Effector memory CD4-positive, alpha-beta T cell (primary cell): Measurements from ENCODE around the gene ATP2A1.
A peak's percentile ranks its signal among the peaks of the same experiment; 100 is the strongest.

Source experiments
- DNase-seq, 3 donors: peaks; one replicate each; pipeline ENCODE4 v3.0.0-alpha.2; 2020
- H3K27ac ChIP-seq: 2 replicates; pipeline ENCODE4 v1.7.0; 2013; ENCODE audit warnings: mild to moderate bottlenecking, low read length, moderate library complexity; ENCODE audit not compliant: insufficient read depth, poor library complexity, severe bottlenecking
- H3K27me3 ChIP-seq: replicated peaks from 2 replicates; pipeline ENCODE4 v1.7.0; 2013; ENCODE audit warnings: mild to moderate bottlenecking, low read length; ENCODE audit not compliant: insufficient read depth, control insufficient read depth, poor library complexity, severe bottlenecking
- H3K36me3 ChIP-seq: 2 replicates; pipeline ENCODE4 v1.7.0; 2013; ENCODE audit warnings: mild to moderate bottlenecking, low read length, moderate library complexity; ENCODE audit not compliant: control insufficient read depth, insufficient read depth
- H3K4me1 ChIP-seq: 2 replicates; pipeline ENCODE4 v1.7.0; 2013; ENCODE audit warnings: low read length, mild to moderate bottlenecking; ENCODE audit not compliant: control insufficient read depth, insufficient read depth, poor library complexity, severe bottlenecking
- H3K4me3 ChIP-seq: 2 replicates; pipeline ENCODE4 v1.7.0; 2013; ENCODE audit warnings: low read length, low read depth, mild to moderate bottlenecking; ENCODE audit not compliant: insufficient read depth, poor library complexity, severe bottlenecking
- H3K9me3 ChIP-seq: 2 replicates; pipeline ENCODE4 v1.7.0; 2013; ENCODE audit warnings: mild to moderate bottlenecking, low read length, moderate library complexity; ENCODE audit not compliant: control insufficient read depth

The ATP2A1 gene

GRCh38 chr16:28839004-28839639 is 39.2 kb upstream of the ATP2A1 start:
- Histone ChIP-seq H3K4me1 (no peaks in the 10 kb centered on the region), H3K36me3 (peaks cover 65% of the 10 kb centered on the region), H3K27ac (no peak overlapping the region), H3K27me3 (no peaks in the 10 kb centered on the region), H3K9me3 (no peaks in the 10 kb centered on the region), H3K4me3 (no peak overlapping the region)
- no peak for DNase-seq

- Histone ChIP-seq H3K9me3 (no peaks in the 10 kb centered on the region), H3K4me3 (no peak overlapping the region), H3K27ac (no peak overlapping the region), H3K36me3 (peaks cover 60% of the 10 kb centered on the region), H3K4me1 (no peaks in the 10 kb centered on the region), H3K27me3 (no peaks in the 10 kb centered on the region)
- DNase-seq: no peak
Measured at GRCh38 chr16:28839899-28840298, 38.4 kb upstream of the ATP2A1 start.

GRCh38 chr16:28842696-28843095 is 35.6 kb upstream of the ATP2A1 start:
- H3K9me3 ChIP-seq: no peaks in the 10 kb centered on the region
- H3K36me3 ChIP-seq: peaks cover 33% of the 10 kb centered on the region
- no peak overlapping the region for H3K27ac ChIP-seq

GRCh38 chr16:28843766-28844165 is 34.5 kb upstream of the ATP2A1 start:
- H3K4me3 ChIP-seq: no peak overlapping the region

More at GRCh38 chr16:28842696-28843095, 35.6 kb upstream of the ATP2A1 start:
- no peak overlapping the region for H3K4me3 ChIP-seq
- H3K27me3 ChIP-seq: no peaks in the 10 kb centered on the region
- peaks cover 19% of the 10 kb centered on the region for H3K4me1 ChIP-seq
- no peak for DNase-seq

DNA sequence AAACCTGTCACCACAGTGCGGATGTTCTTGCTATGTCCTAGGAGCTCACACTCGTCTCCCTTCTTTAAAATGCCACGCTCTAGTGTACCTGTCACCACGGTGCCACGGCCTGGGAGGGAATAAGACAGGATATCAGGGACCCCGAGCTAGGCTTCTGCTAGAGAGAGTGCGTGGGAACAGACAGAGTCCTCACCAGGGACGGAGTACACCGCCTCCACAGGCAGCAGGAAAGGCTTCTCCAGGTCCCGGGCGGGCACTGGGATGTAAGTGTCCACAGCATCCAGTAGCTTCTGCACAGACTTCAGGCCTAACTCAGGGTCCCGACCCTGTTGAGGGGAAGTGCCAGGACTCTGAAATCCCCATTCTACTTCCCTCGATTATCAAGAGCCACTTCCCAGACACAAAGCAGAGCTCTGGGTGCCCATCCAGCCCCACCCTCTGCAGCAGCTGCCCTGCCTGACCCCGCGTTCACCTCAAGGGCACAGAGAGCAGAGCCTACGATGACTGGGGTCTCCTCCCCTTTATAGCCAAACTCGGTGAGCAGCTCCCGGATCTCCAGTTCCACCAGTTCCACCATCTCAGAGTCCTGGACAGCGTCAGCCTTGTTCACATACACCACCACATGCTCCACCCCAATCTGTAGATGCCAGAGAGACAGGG is 33.9 kb upstream of the ATP2A1 start:
- DNase-seq: no peak
- Histone ChIP-seq H3K36me3 (peaks cover 27% of the 10 kb centered on the region), H3K27me3 (no peaks in the 10 kb centered on the region), H3K27ac (no peak overlapping the region), H3K4me1 (peaks cover 19% of the 10 kb centered on the region), H3K4me3 (no peak overlapping the region), H3K9me3 (no peaks in the 10 kb centered on the region)

More at GRCh38 chr16:28843766-28844165, 34.5 kb upstream of the ATP2A1 start:
- Histone ChIP-seq H3K27ac (no peak overlapping the region), H3K4me1 (peaks cover 19% of the 10 kb centered on the region), H3K9me3 (no peaks in the 10 kb centered on the region), H3K27me3 (no peaks in the 10 kb centered on the region), H3K36me3 (peaks cover 27% of the 10 kb centered on the region)
- DNase-seq: no peak

DNA sequence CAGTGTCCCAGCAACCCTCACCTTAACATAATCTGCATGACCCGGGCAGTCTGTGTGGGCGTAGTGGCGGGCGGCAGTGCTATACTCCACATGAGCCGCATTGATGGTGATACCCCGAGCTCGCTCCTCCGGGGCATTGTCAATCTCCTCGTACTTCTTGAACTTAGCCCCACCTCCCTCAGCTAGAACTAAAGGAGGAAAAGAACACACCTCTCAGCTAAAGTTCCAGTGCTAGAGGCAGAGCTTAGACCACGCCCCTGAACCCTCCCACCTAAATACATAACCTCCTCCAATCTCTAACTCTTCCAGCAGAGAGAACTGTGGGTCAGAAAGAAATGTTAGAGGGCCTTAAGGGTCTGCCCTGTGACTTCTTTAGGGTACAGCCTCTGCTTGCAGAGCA is 33.0 kb upstream of the ATP2A1 start:
- peaks cover 19% of the 10 kb centered on the region for H3K4me1 ChIP-seq
- DNase-seq: no peak
- H3K4me3 ChIP-seq: peak overlapping the region; percentile 89
- no peaks in the 10 kb centered on the region for H3K27me3 ChIP-seq
- H3K9me3 ChIP-seq: no peaks in the 10 kb centered on the region
- H3K36me3 ChIP-seq: peaks cover 27% of the 10 kb centered on the region
- H3K27ac ChIP-seq: peak overlapping the region; percentile 87

- peak overlapping the region; percentile 87 for H3K27ac ChIP-seq
- H3K36me3 ChIP-seq: peaks cover 27% of the 10 kb centered on the region
- peak overlapping the region; percentile 89 for H3K4me3 ChIP-seq
- H3K27me3 ChIP-seq: no peaks in the 10 kb centered on the region
- H3K4me1 ChIP-seq: peaks cover 19% of the 10 kb centered on the region
- H3K9me3 ChIP-seq: no peaks in the 10 kb centered on the region
- no peak for DNase-seq
Measured at GRCh38 chr16:28845761-28846079, 32.6 kb upstream of the ATP2A1 start.

GRCh38 chr16:28846080-28846932 is 32.0 kb upstream of the ATP2A1 start, which contains the start of gene TUFM:
TUFM (minus strand) TSS chr16:28846348; CDS start chr16:28846269, 79 bp downstream.
- Histone ChIP-seq H3K27ac (peak within 1 kb of the TSS; percentile 87), H3K36me3 (peaks cover 27% of the 10 kb centered on the region), H3K27me3 (no peaks in the 10 kb centered on the region), H3K4me1 (peaks cover 19% of the 10 kb centered on the region), H3K9me3 (no peaks in the 10 kb centered on the region), H3K4me3 (peak within 1 kb of the TSS; percentile 89)
- DNase-seq: peak; percentile 96 to 98 (median 97)

GRCh38 chr16:28846933-28847273 is 31.4 kb upstream of the ATP2A1 start:
- DNase-seq: no peak

GRCh38 chr16:28858421-28858820 is 19.9 kb upstream of the ATP2A1 start:
- H3K36me3 ChIP-seq: no peaks in the 10 kb centered on the region
- H3K4me1 ChIP-seq: no peaks in the 10 kb centered on the region
- no peak for DNase-seq
- H3K9me3 ChIP-seq: no peaks in the 10 kb centered on the region
- no peak overlapping the region for H3K27ac ChIP-seq
- H3K27me3 ChIP-seq: no peaks in the 10 kb centered on the region
- no peak overlapping the region for H3K4me3 ChIP-seq

More at GRCh38 chr16:28846933-28847273, 31.4 kb upstream of the ATP2A1 start:
- H3K27me3 ChIP-seq: no peaks in the 10 kb centered on the region
- H3K9me3 ChIP-seq: no peaks in the 10 kb centered on the region
- peak overlapping the region; percentile 89 for H3K4me3 ChIP-seq
- H3K36me3 ChIP-seq: peaks cover 25% of the 10 kb centered on the region
- H3K4me1 ChIP-seq: peaks cover 19% of the 10 kb centered on the region
- H3K27ac ChIP-seq: peak overlapping the region; percentile 87
